Nephron progenitor cell (in vitro differentiated cells): Measurements from ENCODE around the gene WWOX.

ENCODE experiments used
- DNase-seq: peaks from one replicate; pipeline ENCODE4 v3.0.0; 2021
- H3K27ac Mint-ChIP-seq: 2 replicates; pipeline ENCODE4 v1.8.0; 2021; ENCODE audit warnings: mild to moderate bottlenecking, moderate library complexity, mixed read lengths
- H3K27me3 Mint-ChIP-seq: 2 replicates; pipeline ENCODE4 v1.8.0; 2021; ENCODE audit warnings: mild to moderate bottlenecking, low read depth, mixed read lengths; ENCODE audit not compliant: poor library complexity
- H3K36me3 Mint-ChIP-seq: 2 replicates; pipeline ENCODE4 v1.8.0; 2021; ENCODE audit warnings: low read depth, mixed read lengths
- H3K4me1 Mint-ChIP-seq: 2 replicates; pipeline ENCODE4 v1.8.0; 2021; ENCODE audit warnings: mixed read lengths
- H3K4me3 Mint-ChIP-seq: 2 replicates; pipeline ENCODE4 v1.8.0; 2021; ENCODE audit warnings: mild to moderate bottlenecking, moderate library complexity, mixed read lengths
- H3K9me3 Mint-ChIP-seq: 2 replicates; pipeline ENCODE4 v1.8.0; 2021; ENCODE audit warnings: mild to moderate bottlenecking, moderate library complexity, mixed read lengths
- TF ChIP-seq, protein P1 (sequence below): fragments of 200-600 bp; sonication (generic); IDR thresholded peaks from 2 replicates; pipeline ENCODE4 v1.5.0; 2021; ENCODE audit warnings: antibody characterized with exemption

WWOX gene

DNA sequence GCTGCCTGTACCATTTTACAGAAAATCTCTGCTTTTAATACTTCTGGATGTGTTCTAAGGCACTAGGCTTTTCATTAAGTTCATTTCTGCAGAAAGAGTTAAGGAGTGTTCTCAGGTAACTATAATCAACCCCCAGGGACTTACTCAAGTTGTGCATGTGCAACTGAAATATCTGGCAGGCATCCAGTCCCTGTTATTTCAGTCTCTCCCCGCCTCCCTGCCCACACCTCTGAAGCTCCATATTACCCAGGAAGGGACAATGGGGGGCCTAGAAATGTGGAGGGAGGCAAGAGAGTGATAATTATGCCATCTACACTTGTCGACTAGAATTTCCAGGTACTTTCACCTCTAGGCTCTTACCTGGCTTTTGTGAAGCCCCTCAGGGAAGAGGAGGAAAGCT, 1068.9 kb downstream of the WWOX start:
- Mint-ChIP-seq H3K4me3 (no peak overlapping the region), H3K4me1 (peaks cover 54% of the 10 kb centered on the region), H3K27me3 (no peaks in the 10 kb centered on the region), H3K9me3 (peaks cover 13% of the 10 kb centered on the region), H3K27ac (no peak overlapping the region), H3K36me3 (peaks cover 11% of the 10 kb centered on the region)
- DNase-seq: no peak
- TF ChIP-seq, protein P1, sequence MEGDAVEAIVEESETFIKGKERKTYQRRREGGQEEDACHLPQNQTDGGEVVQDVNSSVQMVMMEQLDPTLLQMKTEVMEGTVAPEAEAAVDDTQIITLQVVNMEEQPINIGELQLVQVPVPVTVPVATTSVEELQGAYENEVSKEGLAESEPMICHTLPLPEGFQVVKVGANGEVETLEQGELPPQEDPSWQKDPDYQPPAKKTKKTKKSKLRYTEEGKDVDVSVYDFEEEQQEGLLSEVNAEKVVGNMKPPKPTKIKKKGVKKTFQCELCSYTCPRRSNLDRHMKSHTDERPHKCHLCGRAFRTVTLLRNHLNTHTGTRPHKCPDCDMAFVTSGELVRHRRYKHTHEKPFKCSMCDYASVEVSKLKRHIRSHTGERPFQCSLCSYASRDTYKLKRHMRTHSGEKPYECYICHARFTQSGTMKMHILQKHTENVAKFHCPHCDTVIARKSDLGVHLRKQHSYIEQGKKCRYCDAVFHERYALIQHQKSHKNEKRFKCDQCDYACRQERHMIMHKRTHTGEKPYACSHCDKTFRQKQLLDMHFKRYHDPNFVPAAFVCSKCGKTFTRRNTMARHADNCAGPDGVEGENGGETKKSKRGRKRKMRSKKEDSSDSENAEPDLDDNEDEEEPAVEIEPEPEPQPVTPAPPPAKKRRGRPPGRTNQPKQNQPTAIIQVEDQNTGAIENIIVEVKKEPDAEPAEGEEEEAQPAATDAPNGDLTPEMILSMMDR: no peak

DNA sequence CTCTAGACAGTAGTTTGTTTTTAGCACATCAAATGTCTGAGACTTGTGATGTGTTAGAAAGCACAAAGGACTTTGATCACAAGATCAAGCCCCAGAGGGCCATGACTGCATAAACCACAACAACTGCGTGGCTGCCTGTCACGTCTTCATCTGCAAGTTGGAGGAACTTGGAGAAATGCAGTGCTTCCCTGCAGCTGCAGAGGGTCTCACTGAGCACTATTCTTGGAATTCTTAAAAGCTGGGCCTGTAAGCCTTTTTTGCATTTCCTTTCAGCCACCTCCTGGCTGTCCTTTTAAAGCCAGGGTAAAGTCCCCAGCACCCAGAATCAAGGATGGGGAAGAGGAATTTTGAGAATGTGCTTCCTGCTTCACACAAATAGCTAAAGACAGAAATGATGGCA, 1069.8 kb downstream of the WWOX start:
- H3K36me3 Mint-ChIP-seq: peaks cover 11% of the 10 kb centered on the region
- peaks cover 13% of the 10 kb centered on the region for H3K9me3 Mint-ChIP-seq
- no peak for DNase-seq
- TF ChIP-seq, protein P1: no peak
- peaks cover 49% of the 10 kb centered on the region for H3K4me1 Mint-ChIP-seq
- H3K4me3 Mint-ChIP-seq: no peak overlapping the region
- H3K27ac Mint-ChIP-seq: no peak overlapping the region
- no peaks in the 10 kb centered on the region for H3K27me3 Mint-ChIP-seq

DNA sequence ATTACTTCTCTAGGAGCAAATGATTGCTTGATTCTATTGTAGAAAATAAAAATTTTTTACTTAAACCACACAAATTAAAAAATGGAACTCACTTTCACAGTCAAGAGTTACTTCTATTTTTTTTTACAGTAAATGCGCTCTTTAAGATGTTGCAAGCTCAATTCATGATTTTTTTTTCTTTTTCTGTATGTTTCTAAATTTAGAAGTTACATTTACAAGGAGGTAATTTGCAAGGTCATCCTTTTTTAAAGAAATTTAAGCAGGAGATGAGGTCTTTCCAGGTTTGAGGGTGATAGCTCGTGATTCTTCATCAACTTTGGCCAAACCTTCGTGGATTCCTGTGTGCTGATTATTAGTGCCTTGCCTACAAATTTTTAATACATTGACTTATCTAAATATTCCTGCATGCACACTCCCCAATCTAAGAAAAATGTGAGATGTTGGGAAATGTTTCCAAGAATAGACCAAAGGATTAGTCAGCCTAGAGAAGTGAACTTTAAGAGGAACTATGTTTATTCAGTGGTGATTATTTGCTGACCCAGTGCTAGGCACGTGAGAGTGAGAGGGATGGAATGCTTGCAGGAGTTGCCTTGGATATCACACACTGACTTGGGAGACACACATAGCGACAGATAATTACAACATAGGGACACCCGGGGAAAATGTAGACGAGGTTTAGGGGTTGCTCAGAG, 1071.2 kb downstream of the WWOX start:
- peaks cover 13% of the 10 kb centered on the region for H3K9me3 Mint-ChIP-seq
- H3K27ac Mint-ChIP-seq: no peak overlapping the region

DNA sequence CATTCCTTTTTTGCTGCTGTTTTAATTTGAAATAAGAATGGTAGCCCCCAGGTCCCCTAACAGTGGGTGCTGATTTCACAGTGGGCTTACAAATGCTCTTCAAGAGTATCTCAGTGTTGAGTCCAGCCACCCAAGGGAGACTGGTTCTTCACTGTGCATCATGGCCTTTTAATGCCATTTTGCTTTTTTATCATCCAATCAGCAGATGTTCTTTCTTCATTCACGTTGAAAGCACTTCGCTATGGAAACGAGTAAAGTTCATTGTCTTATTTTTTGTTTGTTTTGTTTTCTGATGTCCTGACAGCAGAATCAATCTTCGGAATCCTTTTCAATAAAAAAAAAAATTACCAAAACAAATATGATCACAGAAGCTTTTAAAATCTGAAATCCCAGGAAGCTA, 1072.0 kb downstream of the WWOX start:
- TF ChIP-seq, protein P1: no peak
- no peak overlapping the region for H3K4me3 Mint-ChIP-seq
- DNase-seq: no peak
- H3K36me3 Mint-ChIP-seq: peaks cover 11% of the 10 kb centered on the region
- H3K9me3 Mint-ChIP-seq: peaks cover 15% of the 10 kb centered on the region
- H3K27me3 Mint-ChIP-seq: no peaks in the 10 kb centered on the region
- no peak overlapping the region for H3K27ac Mint-ChIP-seq
- peaks cover 40% of the 10 kb centered on the region for H3K4me1 Mint-ChIP-seq

More for the DNA sequence above, 1071.2 kb downstream of the WWOX start:
- Mint-ChIP-seq H3K4me1 (peaks cover 44% of the 10 kb centered on the region), H3K36me3 (peaks cover 11% of the 10 kb centered on the region), H3K27me3 (no peaks in the 10 kb centered on the region), H3K4me3 (no peak overlapping the region)
- no peak for DNase-seq
- TF ChIP-seq, protein P1: no peak

DNA sequence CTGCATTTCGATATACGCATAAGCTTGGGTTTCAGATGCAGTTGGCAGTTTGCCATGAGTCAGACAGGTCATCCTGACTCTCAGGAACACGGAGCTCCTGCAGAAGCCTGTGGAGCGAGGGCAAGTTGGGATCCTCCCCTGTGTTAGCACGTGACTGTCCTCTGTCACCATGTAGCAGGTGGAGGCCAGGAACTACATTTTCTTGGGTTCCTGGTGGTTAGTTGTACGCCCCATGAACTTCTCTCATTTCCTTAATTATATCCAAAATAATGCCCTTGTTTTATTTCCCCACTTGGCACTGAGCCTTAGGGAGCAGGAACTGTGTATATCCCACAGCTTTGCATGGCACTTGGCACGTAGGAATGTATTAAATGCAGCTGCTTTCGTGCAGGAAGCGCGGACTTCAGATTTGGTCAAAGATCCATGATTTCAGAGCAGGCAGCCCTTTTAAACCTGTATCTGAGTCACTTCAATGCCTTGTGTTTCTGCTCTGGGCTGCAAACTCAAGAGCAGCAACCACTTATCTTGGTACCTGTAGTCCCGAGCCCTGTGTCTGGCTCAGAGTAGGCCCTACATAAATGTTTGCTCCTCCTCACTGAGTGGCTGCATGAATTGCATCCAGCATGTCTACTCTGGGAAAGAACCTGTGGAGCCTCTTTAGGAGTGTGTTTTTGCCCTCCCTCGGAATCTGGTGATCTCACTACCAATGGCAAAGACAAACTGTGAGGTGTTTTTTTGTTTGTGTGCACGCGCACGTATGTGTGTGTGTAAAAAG, 1072.7 kb downstream of the WWOX start:
- H3K4me1 Mint-ChIP-seq: peaks cover 45% of the 10 kb centered on the region
- TF ChIP-seq, protein P1: no peak
- H3K4me3 Mint-ChIP-seq: no peak overlapping the region
- peaks cover 3% of the 10 kb centered on the region for H3K27me3 Mint-ChIP-seq
- H3K27ac Mint-ChIP-seq: no peak overlapping the region
- H3K9me3 Mint-ChIP-seq: peaks cover 16% of the 10 kb centered on the region
- H3K36me3 Mint-ChIP-seq: peaks cover 11% of the 10 kb centered on the region
- DNase-seq: no peak
